GM21423 (cell line): ENCODE data around the gene LAMA3.

Source experiments
- ATAC-seq: cut with Tn5 transposase; IDR thresholded peaks from one replicate; pipeline ENCODE4 v1.9.1; 2021; ENCODE audit warnings: mild to moderate bottlenecking, moderate library complexity; ENCODE audit not compliant: unreplicated experiment

The LAMA3 gene

GRCh38 chr18:23669804-23670405 is 19.3 kb upstream of the LAMA3 start:
- no peak for ATAC-seq

DNA sequence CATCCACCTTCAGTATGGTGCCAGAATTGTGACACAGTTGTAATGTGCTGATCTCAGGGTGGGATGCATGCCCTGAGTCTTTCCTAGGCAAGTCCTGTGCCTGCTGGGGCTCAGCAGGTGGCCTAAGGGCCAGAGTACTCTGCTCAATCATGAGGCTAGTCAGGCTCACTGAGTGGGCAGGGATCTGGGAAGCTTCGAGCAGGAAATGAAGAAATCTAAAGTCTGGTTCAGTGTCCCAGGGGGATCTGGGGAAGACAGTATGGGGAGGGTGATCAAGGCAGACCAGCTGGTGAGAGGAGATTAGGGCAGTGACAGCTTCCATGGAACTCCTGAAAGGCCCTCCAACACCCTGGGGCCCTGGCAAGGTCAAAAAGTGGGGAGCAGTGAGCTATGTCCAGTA is 17.7 kb upstream of the LAMA3 start:
- ATAC-seq: no peak

GRCh38 chr18:23673725-23674124 is 15.5 kb upstream of the LAMA3 start:
- ATAC-seq: no peak

DNA sequence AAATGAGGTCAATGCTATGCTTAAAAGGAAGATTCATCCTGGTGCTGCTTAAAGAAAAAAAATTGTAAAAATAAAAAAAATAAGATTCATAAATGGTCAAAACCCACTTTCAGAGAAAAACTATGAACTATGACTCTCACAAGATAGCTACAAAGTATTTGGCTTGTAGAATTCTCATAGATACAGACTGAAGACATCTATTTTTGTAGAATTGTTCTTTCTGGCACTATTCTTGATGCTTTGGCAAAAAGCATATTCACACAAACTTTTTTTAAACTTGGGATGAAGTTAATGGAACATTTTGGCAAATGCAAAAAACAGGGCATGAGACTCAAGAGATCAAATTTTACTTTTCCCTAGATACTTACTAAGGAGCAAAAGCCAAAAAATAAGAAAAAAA is 14.0 kb upstream of the LAMA3 start:
- ATAC-seq: no peak

DNA sequence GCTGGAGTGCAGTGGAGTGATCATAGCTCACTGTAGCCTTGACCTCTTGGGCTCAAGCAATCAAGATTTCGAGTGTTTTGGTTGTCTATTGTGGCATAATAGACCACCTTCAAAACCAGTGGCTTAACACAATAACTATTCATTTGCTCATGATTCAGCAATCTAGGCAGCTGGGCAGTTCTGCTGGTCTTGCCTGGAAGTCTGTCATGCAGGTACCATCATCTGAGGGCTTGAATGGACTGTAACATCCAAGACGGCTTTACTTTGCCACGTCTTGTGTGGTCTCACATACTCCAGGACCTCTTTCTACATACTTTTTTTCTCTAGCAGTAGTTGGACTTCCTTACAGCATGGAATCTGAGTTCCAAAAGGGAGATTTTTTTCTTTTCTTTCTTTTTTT is 13.4 kb upstream of the LAMA3 start:
- ATAC-seq: no peak

- ATAC-seq: no peak
These were observed 7.2 kb upstream of the LAMA3 start for GRCh38 chr18:23682045-23682444.

- ATAC-seq: no peak
These were observed 6.8 kb upstream of the LAMA3 start for GRCh38 chr18:23682472-23682871.

- no peak for ATAC-seq
These were observed 6.1 kb upstream of the LAMA3 start for GRCh38 chr18:23683155-23683554.

DNA sequence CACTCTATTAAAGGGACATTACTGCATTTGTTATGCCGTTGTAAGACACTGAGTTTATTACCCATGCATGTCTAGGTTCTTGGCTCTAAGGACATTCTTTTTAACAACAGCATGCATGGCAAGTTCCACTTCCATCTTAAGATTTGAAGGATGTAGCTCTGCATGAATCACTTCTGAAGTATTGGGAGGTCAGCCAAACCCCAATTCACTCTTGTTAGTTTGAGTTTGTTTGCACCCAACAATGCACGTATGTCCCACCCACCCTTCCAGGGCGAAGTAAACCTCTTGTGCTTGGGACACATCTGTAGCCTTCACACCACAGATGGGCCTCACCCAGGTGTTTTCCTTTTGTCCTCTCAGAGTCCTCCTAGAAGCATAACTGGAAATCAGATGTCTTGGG is 5.6 kb upstream of the LAMA3 start:
- no peak for ATAC-seq

- no peak for ATAC-seq
These were observed 4.6 kb upstream of the LAMA3 start for GRCh38 chr18:23684515-23685197.

DNA sequence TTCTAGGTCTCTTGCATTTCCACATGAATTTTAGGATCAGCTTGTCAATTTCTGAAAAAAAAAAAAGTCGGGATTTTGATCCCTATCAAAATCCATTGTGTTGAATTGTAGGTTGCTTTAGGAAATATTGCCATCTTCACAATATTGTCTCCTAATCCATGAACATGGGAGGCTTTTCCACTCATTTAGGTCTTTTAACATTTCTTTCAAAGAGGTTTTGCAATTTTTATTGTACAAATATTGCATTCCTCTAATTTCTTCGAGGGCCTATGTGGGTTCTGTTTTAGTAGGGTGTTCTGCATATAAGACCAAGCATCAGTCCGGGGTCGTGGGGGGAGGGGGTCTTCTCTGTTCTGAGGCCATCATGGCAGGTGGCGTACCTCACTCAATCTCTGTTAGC is 725 bp upstream of the LAMA3 start:
- ATAC-seq: no peak

- peak; percentile 28 for ATAC-seq
These were observed 607 bp downstream of the LAMA3 start for GRCh38 chr18:23689616-23690504.

DNA sequence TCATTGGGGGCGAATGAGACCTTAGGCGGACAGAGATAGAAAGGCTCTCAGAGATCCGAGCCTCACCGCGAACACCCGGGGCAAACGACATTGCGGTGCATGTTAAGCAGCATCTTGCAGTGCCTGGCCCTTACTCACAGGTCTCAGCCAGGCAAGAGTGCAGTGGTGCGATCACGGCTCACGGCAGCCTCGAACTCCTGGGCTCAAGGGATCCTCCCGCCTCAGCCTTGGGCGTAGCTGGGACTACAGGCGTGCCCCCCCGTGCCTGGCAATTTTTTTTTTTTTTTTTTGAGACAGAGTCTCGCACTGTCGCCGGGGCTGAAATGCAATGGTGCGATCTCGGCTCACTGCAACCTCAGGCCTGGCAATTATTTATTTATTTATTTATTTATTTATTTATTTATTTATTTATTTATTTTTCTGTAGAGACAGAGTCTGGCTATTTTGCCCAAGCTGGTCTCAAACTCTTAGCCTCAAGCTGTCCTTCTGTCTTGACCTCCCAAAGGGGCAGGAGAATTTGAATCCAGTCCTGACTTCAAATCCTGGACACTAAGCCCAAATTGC is 1.3 kb downstream of the LAMA3 start:
- ATAC-seq: no peak

DNA sequence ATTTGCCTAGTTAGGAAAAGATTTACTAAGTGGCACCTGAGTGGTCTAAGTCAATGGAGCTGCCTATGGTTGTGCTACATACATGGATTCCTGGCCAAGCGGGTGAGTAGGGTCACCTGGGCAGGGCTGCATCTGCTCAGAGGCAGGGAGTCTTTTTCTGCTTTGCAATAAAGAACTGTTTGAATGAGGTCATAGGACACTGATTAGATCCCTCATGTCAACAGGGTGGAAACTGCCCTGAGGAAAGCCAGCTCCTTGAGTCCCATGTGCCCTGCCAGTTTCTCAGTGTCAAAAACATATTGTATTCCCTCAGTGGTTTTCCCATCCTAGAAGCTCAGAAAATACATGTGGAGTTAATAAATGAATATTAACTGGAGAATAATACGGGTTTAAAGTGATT is 4.6 kb downstream of the LAMA3 start:
- ATAC-seq: no peak

DNA sequence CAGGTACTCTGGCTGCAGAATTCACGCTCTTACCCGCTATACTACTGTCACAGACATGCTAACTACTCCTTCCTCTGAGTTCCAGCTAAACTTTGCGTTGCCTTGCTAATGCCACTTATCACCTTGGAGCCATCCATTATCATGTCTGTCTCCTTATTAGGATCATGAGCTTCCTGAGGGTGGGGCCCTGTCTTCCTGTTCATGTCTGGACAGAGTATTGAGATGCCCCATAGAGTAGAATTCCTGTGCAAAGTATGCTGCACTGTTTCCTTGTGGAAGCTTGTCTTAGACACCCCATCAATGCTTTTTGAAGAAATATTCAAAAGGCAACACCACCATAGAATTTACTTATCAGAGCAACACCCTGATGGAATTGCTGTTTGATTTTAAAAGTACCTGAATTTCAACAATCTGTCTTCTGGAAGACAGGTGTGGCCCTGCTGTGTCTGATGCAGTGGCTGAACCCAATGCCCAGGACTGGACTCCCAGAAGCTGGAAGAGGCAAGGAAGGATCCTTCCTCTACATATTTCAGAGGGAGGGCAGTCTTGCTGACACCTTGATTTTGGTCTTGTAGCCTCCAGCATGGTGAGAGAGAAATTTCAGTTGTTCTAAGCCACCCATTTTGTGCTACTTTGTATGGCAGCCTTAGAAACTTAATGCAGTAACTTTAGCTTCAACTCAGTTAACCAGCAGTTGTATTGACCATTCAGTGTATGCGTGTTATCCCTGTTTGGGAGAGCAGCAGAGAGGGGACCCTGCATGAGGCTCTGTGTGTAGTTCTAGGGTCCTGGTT is 5.6 kb downstream of the LAMA3 start:
- ATAC-seq: no peak

DNA sequence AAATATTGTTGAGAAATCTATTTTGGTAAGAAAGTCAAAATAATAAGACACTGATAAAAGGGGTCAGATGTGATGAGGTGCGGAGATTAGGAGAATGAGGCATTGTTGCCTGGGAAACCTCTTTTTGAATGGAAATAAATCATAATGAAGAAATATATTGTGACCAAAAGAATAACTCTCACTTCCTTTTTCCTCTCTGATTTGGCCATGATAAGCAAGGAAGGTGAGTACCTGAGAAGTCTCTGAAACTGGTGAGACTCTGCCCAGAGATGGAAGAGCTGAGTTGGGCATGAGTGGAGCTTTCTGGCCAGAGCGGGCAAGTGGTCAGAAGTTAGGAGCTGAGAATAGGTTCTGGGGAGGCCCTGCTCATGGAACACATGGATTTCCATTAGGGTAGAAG is 11.8 kb downstream of the LAMA3 start:
- ATAC-seq: no peak

DNA sequence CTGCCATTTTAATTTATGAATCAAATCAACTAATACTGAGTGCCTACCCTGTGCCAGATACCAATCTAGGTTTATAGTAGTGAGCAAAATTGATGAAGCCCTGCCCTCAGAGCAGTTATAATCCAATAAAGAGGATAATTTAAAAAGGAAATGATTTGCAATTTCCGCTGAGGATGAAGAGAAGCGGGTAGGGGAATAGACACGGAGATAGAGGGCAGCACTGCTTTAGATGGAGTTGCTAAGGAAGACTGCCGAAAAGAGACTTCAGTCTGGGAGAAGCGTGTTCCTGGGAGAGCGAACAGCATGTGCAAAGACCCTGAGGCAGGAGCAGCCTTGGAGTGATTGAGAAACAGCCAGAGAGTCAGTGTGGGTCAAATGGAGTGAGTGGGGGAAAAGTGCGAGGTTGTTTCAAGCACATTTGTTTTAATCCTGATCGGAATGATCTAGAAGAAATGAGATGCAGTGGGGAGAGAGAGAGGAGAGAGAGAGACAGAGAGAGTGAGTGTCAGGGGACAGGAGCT is 12.4 kb downstream of the LAMA3 start:
- no peak for ATAC-seq

GRCh38 chr18:23702606-23703005 is 13.4 kb downstream of the LAMA3 start:
- ATAC-seq: no peak

GRCh38 chr18:23703057-23703986 is 14.1 kb downstream of the LAMA3 start:
- no peak for ATAC-seq

DNA sequence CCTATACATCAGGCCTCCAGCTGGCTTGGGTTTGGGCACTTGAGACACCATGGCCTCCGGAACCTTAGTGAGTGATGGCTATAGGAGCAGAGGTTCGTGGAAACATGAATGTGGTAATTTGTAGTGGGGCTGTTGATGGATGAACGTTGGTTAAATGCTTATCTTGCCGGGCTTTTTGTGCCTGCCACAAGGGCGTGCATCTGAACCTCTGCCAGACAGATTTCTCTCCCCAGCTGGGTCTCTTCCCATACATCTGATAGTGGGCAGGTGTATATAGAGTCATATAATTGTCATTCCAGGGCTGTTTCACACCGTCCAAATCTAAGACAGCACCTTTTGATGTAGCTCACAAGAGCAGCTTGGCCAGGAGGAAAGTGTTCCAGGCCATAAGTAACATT is 14.7 kb downstream of the LAMA3 start:
- no peak for ATAC-seq
